Spleen (tissue), 13 donors: ENCODE results near the gene TRIM50. TPM values are rescaled to one million over a fixed set of nuclear protein-coding genes. Genes with fewer than 3 reads are reported as not detected.
"Not testable (repeated sequence)": the region's sequence is repeated elsewhere in the genome, so short reads cannot be mapped to it uniquely, and the experiment has no call there.

Source experiments
- DNase-seq: peaks from one replicate; pipeline ENCODE4 v3.0.0-alpha.2; 2020
- H3K27ac ChIP-seq, 8 donors: fragments of 200-600 bp; sonication (generic) in 7 of 8; 1 replicate in 4 of 8; 2 replicates in 4 of 8; pipeline versions ENCODE4 v1.5.0 to v1.8.0; 2016 to 2021; ENCODE audit warnings: inconsistent platforms in 4 of 8, mild to moderate bottlenecking in 4 of 8, moderate library complexity in 1 of 8
- H3K27me3 ChIP-seq, 7 donors: fragments of 200-600 bp; sonication (generic) in 6 of 7; replicated peaks in 1 of 7; 1 replicate in 4 of 7; 2 replicates in 3 of 7; pipeline versions ENCODE4 v1.5.0 to v1.8.0; 2016 to 2021; ENCODE audit warnings: inconsistent platforms in 3 of 7, mild to moderate bottlenecking in 1 of 7
- H3K36me3 ChIP-seq, 6 donors: fragments of 200-600 bp; sonication (generic) in 5 of 6; 1 replicate in 4 of 6; 2 replicates in 2 of 6; pipeline versions ENCODE4 v1.5.0 to v1.8.0; 2016 to 2021; ENCODE audit warnings: inconsistent platforms in 2 of 6
- H3K4me1 ChIP-seq, 6 donors: fragments of 200-600 bp; sonication (generic) in 5 of 6; 1 replicate in 3 of 6; 2 replicates in 3 of 6; pipeline versions ENCODE4 v1.5.0 to v1.8.0; 2016 to 2021; ENCODE audit warnings: inconsistent platforms in 3 of 6
- H3K4me3 ChIP-seq, 8 donors: fragments of 200-600 bp; sonication (generic) in 7 of 8; 1 replicate in 4 of 8; 2 replicates in 4 of 8; pipeline versions ENCODE4 v1.5.0 to v1.8.0; 2016 to 2021; ENCODE audit warnings: inconsistent platforms in 4 of 8, mild to moderate bottlenecking in 4 of 8, moderate library complexity in 2 of 8
- H3K9me3 ChIP-seq, 8 donors: fragments of 200-600 bp; sonication (generic) in 7 of 8; 1 replicate in 4 of 8; 2 replicates in 4 of 8; pipeline versions ENCODE4 v1.5.0 to v1.8.0; 2016 to 2021; ENCODE audit warnings: inconsistent platforms in 4 of 8
- POLR2A ChIP-seq, 3 donors: fragments of 450-650 bp; IDR thresholded peaks; one replicate each; pipeline ENCODE4 v1.5.1; 2017; ENCODE audit warnings: antibody characterized with exemption in 3 of 3, mild to moderate bottlenecking in 1 of 3
- POLR2AphosphoS5 ChIP-seq, 3 donors: sonication (generic); formaldehyde crosslinking; IDR thresholded peaks; one replicate each; pipeline ENCODE4 v1.5.1; 2017; ENCODE audit warnings: antibody characterized with exemption in 3 of 3
- WGBS, 5 donors: extraction: QIAGEN DNeasy Blood & Tissue Kit in 3 of 5; methylation state at CpG; one replicate each; pipeline versions ENCODE4 v1.1.5 to v1.1.7; 2013 to 2018; 5-methylcytosine and 5-hydroxymethylcytosine counted together
- intact Hi-C: fragments of 100-400 bp; cut with DNase I; formaldehyde crosslinking; loops from one replicate; pipeline ENCODE4 v1.15.0; 2023; ENCODE audit warnings: low total_unique reads
- long read RNA-seq, 2 donors: transcript quantifications; one replicate each; lab custom pipeline, GENCODE V29; 2026
- polyA plus RNA-seq, 3 donors: library from polyadenylated mRNA; stranded (reverse); fragments of 200-250 nt; gene quantifications; one replicate each; pipeline ENCODE4 v1.2.1, GENCODE V29; 2013
- total RNA-seq, 7 donors: library from RNA; depleted of rRNA in 3 of 7; stranded (reverse); fragments of >200 nt in 3 of 7; fragmentation: NEBNext Ultra II Directional in 4 of 7; extraction: Animal tissue kit (Norgen Biotek cat#: 25700) in 4 of 7; gene quantifications; one replicate each; pipeline versions ENCODE4 v1.1.0 to v1.2.1, GENCODE V29; 2016 to 2021
- TF ChIP-seq, protein P1 (sequence below), 11 experiments: fragments of 200-600 bp in 7 of 11; fragments of 450-650 bp in 4 of 11; sonication (generic) in 4 of 11; IDR thresholded peaks in 8 of 11; conservative IDR thresholded peaks in 3 of 11; 1 replicate in 7 of 11; 2 replicates in 4 of 11; pipeline versions ENCODE4 v1.4.0 to v1.8.0; 2016 to 2021; ENCODE audit warnings: antibody characterized with exemption in 11 of 11, inconsistent platforms in 4 of 11, mild to moderate bottlenecking in 1 of 11
- donor health status: healthy with polysubstance abuse.
- donor health status: DM: no; HTN: no; CAD: no; lungs with moderate emphysema.
- donor health status: DM: no; HTN: no; CAD: no.
- donor health status: Bipolar disorder and iron deficiency.
- donor health status: healthy.
- donor health status: DM: no; HTN: no; CAD: no.
- donor health status: DM: yes; HTN: yes; CAD: no.

Gene TRIM50
- total RNA-seq (1 to 10 TPM in 1 of 7 donors, under 1 TPM in 3, not detected in 3; 0.32 to 1.8 (median 0.58) TPM), polyA plus RNA-seq (under 1 TPM; 0.13 to 0.26 (median 0.18) TPM)
- long read RNA-seq, donor 1: 0 reads
- long read RNA-seq, donor 2: 0 reads

DNA sequence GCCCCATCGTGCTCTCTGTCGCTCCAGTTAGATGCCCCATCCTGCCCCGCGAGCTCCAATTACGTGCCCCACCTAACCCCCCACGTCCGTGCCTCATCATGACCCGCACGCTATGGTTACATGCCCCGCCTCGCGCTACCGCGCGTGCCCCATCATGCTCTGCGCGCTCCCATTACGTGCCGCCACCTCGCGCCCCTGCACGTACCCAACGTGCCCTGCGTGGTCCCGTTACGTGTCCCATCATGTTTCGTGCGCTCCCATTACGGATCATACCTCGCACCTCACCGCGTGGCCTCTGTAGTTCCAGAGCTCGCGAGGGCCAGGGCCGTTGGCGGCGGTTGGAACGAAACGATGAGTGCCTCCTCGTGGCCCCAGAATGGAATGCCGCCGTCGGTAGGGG lies at the start of gene TRIM50, which contains the start of gene FKBP6:
TRIM50 (minus strand) TSS at position 161 of the 400 bp plus-strand sequence. CDS start 3,295 bp downstream, outside the sequence.
FKBP6 (plus strand) TSS at position 240 of the 400 bp plus-strand sequence. CDS start 268 bp downstream, outside the sequence.
- H3K36me3 ChIP-seq, intact Hi-C loops, H3K27ac ChIP-seq, H3K9me3 ChIP-seq, DNase-seq, H3K4me3 ChIP-seq, H3K27me3 ChIP-seq: not testable (repeated sequence)
- peaks cover 0 to 24% (median 16%) of the 10 kb centered on the region in 6 donors for H3K4me1 ChIP-seq
- WGBS, 5 donors: 95 to 99% (median 96%) methylated on average over 39 to 43 of the region's 43 CpGs

DNA sequence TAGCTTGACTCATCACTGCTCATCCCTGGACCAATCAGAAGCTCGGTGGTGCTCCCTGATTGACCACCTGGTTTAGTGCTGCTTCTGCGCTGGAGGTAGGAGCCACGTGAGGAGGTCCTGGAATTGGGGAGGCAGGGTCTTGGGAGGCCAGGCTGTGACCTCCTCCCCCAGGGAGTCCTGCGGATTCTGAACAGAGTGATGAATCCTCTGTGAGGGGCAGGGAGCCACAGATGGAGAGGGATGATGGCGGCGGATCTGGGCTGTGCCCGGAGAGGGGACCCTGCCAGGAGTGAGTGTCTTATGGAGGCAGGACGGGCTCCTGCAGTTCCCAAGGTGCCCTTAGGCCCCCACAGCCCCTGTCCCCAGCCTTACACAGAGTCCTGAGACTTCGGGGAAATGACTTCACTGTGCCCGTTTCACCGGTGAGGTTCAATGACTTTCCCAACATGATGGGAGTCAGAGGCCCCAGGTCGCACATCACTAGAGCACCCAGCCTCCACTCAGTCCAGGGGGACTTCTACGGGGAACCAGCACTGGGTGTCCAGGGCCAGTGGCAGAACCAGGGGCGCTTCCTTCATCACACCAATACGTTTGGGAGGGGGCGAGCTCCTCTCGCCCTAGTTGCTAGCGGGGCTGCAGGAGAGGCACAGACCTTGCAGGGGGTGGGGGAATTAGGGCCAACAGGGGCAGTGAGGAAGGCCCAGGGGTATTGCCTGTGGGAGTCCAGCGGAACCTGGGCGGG lies 49.0 kb upstream of the TRIM50 start:
- intact Hi-C loops: no loop called here
- Histone ChIP-seq H3K4me3 (peak overlapping the region in 2 of 8 donors; percentile 5 to 34), H3K36me3 (no peaks in the 10 kb centered on the region), H3K27me3 (peaks cover 0 to 44% (median 13%) of the 10 kb centered on the region in 7 donors), H3K4me1 (peaks cover 0 to 13% (median 5%) of the 10 kb centered on the region in 6 donors), H3K9me3 (no peaks in the 10 kb centered on the region), H3K27ac (peak overlapping the region in 1 of 8 donors; percentile 28)
- WGBS, 5 donors: 83 to 93% (median 86%) methylated on average over 13 to 20 of the region's 20 CpGs
- no peak for TF ChIP-seq POLR2AphosphoS5 (IDR thresholded peaks at IDR 0.05)
- no peak for TF ChIP-seq POLR2A (IDR thresholded peaks at IDR 0.05)
- TF ChIP-seq, protein P1, sequence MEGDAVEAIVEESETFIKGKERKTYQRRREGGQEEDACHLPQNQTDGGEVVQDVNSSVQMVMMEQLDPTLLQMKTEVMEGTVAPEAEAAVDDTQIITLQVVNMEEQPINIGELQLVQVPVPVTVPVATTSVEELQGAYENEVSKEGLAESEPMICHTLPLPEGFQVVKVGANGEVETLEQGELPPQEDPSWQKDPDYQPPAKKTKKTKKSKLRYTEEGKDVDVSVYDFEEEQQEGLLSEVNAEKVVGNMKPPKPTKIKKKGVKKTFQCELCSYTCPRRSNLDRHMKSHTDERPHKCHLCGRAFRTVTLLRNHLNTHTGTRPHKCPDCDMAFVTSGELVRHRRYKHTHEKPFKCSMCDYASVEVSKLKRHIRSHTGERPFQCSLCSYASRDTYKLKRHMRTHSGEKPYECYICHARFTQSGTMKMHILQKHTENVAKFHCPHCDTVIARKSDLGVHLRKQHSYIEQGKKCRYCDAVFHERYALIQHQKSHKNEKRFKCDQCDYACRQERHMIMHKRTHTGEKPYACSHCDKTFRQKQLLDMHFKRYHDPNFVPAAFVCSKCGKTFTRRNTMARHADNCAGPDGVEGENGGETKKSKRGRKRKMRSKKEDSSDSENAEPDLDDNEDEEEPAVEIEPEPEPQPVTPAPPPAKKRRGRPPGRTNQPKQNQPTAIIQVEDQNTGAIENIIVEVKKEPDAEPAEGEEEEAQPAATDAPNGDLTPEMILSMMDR (IDR thresholded peaks at IDR 0.05 in 8 of 11, conservative IDR thresholded peaks at IDR 0.05 in 3 of 11): no peak
- no peak for DNase-seq

DNA sequence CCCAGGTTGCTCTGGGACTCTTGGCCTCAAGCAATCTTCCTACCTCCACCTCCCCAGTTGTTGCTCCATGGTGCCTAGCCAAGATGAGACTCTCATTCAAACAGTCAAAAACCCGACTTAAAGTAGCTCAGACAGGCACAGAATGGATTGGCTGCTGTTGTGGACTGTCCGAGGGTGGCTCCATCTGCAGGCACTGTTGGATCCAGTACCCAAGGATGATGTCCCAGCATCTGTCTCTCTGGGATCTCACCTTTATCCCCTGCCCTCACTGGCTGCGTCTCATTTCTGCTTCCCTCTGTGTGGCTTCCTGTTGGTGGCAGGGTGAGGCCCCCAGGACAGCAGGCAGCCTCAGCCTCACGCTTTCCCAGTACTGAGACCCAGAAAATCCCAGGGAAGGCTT lies 48.4 kb upstream of the TRIM50 start:
- H3K27ac ChIP-seq, intact Hi-C loops, H3K9me3 ChIP-seq, H3K4me3 ChIP-seq, H3K36me3 ChIP-seq, DNase-seq: not testable (repeated sequence)
- Histone ChIP-seq H3K4me1 (peaks cover 0 to 13% (median 5%) of the 10 kb centered on the region in 6 donors), H3K27me3 (peaks cover 0 to 44% (median 13%) of the 10 kb centered on the region in 7 donors)
- 50 to 67% (median 64%) methylated on average over 4 of the region's 4 CpGs for WGBS, 5 donors

DNA sequence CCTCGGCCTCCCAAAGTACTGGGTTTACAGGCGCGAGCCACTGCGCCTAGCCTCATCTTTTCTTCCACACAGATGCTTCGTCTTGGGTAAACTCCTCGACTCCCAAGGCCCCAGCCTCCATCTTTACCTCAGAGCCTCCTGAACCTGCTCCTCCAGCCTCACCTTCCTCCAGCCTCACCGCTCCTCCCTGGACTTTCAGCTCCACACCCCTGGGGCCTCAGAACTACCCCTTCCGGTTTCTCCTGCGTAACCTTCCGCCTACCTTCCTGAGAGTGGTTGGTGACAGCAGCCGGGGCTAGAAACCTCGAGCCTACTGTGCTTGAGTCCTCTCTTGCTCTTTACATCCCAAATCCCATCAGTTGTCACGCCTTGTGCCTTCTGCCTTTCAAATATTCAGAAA lies 45.9 kb upstream of the TRIM50 start:
- H3K4me1 ChIP-seq: peaks cover 0 to 13% (median 5%) of the 10 kb centered on the region in 6 donors
- no peaks in the 10 kb centered on the region for H3K9me3 ChIP-seq
- H3K27me3 ChIP-seq: peaks cover 0 to 30% (median 13%) of the 10 kb centered on the region in 7 donors
- no peaks in the 10 kb centered on the region for H3K36me3 ChIP-seq
- intact Hi-C loops: no loop called here
- no peak overlapping the region for H3K4me3 ChIP-seq
- no peak for TF ChIP-seq POLR2AphosphoS5 (IDR thresholded peaks at IDR 0.05)
- no peak for TF ChIP-seq POLR2A (IDR thresholded peaks at IDR 0.05)
- TF ChIP-seq, protein P1 (IDR thresholded peaks at IDR 0.05 in 8 of 11, conservative IDR thresholded peaks at IDR 0.05 in 3 of 11): no peak
- H3K27ac ChIP-seq: peak overlapping the region in 1 of 8 donors; percentile 30
- no peak for DNase-seq
- 78 to 86% (median 82%) methylated on average over 13 of the region's 13 CpGs for WGBS, 5 donors

DNA sequence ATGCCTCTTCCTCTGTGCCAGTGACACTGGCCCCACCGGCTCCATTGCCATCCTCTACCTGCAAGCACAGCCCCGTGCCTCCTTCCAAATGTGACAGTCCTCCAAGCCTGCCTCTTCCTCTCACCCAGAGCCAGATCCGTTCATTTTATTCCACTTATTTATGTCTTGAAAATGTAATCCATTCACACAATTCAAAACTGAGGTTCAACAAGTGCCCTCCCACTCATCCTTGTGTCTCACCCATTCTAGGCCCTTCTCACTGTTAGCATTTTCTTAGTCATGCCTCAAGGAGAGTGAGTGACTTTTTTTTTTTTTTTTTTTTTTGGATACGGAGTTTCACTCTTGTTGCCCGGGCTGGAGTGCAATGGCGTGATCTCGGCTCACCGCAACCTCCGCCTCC lies 41.7 kb upstream of the TRIM50 start:
- no peak overlapping the region for H3K4me3 ChIP-seq
- intact Hi-C loops: no loop called here

More for the DNA sequence above, 41.7 kb upstream of the TRIM50 start:
- TF ChIP-seq, protein P1 (IDR thresholded peaks at IDR 0.05 in 8 of 11, conservative IDR thresholded peaks at IDR 0.05 in 3 of 11): no peak
- TF ChIP-seq POLR2AphosphoS5 (IDR thresholded peaks at IDR 0.05): no peak
- 89 to 95% (median 91%) methylated on average over 9 of the region's 9 CpGs for WGBS, 5 donors
- H3K9me3 ChIP-seq: no peaks in the 10 kb centered on the region
- no peak overlapping the region for H3K27ac ChIP-seq
- no peak for DNase-seq
- no peaks in the 10 kb centered on the region for H3K27me3 ChIP-seq
- peaks cover 0 to 9% (median 1%) of the 10 kb centered on the region in 6 donors for H3K4me1 ChIP-seq
- no peaks in the 10 kb centered on the region for H3K36me3 ChIP-seq
